Right lung (tissue), 10 donors: ENCODE results near the gene PRAMEF15. TPM values are rescaled to one million over a fixed set of nuclear protein-coding genes. Genes with fewer than 3 reads are reported as not detected.
"Not testable (repeated sequence)": the region's sequence is repeated elsewhere in the genome, so short reads cannot be mapped to it uniquely, and the experiment has no call there.

Experiments
- DNase-seq, 2 donors: peaks; one replicate each; pipeline ENCODE4 v3.0.0-alpha.2; 2013
- long read RNA-seq, 8 donors: transcript quantifications; one replicate each; lab custom pipeline, GENCODE V29; 2026
- polyA plus RNA-seq, 5 donors: library from polyadenylated mRNA; unstranded; fragments of 120-200 nt; gene quantifications; one replicate each; pipeline versions ENCODE4 v1.2.1 to v1.2.3, GENCODE V29; 2013; ENCODE audit warnings: inconsistent platforms in 1 of 5, low replicate concordance in 1 of 5; ENCODE audit not compliant: insufficient read length in 5 of 5, insufficient read depth in 1 of 5

The PRAMEF15 gene
- polyA plus RNA-seq = not detected
- long read RNA-seq, donor 1 = 0 reads
- long read RNA-seq, donor 2 = 0 reads
- long read RNA-seq, donor 3 = 0 reads
- long read RNA-seq, donor 4 = 0 reads
- long read RNA-seq, donor 5 = 0 reads
- long read RNA-seq, donor 6 = 0 reads
- long read RNA-seq, donor 7 = 0 reads
- long read RNA-seq, donor 8 = 0 reads

GRCh38 chr1:13315281-13315680 lies at the start of gene PRAMEF15:
Gene PRAMEF15, plus strand, starts transcription at chr1:13315581. Its CDS starts 2,827 bp downstream, at chr1:13318408.
- not testable (repeated sequence) for DNase-seq

DNA sequence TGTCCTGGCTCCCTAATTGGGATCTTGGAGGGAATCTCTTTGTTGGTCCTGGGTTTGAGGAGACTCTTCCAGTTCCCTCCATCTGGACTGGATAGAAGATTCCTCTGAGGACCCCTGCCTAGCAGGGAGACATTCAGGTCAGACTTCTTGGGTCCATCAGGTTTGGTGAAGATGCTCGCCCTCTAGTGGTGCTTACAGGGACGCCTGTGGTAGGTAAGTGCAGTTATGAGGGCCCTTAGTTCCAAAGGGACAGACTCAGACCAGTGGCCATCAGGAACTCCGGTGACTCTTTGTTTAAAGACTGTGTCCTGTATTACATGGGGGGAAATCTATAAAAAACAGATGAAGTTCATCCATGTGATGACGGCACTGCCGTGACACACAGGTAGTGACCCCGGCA lies 38.4 kb upstream of the PRAMEF15 start:
- DNase-seq = not testable (repeated sequence)

DNA sequence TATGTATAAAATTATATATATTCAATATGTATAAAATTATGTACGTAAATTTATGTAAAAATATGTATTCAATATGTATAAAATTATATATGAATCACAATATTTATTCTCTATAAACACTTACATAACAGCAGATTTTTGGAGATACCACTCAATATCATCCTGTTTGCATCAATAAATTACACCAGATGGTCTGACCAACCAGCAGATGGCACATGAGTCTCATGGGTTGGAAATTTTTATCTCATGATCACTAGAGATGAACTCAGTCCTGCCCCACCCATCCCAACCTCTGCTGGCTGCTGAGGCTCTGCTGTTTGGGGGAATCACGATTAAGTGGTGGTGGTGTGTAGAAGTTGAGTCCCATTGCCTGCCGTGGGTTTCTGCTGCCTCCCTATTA lies 35.8 kb upstream of the PRAMEF15 start:
- DNase-seq = not testable (repeated sequence)

DNA sequence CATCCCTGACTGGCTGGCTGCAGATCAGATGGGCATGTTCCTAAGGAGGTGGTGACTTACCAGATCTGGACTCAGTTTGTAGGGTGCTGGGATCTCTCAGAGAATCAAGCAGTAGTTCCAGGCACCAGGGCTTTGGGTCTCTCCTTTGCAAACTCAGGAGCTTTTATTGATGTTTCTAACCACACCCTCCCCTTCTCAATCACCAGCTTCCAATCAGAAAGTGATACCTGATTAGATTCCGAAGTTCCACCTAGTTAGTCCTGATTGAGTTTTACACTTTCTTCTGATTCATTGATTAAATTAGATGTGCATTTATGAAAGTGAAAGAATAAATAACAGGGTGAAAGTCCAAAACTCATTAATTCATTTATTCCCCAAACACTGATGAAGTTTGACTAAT lies 30.3 kb upstream of the PRAMEF15 start, which contains the start of gene PRAMEF8:
Gene PRAMEF8 (minus strand): TSS at position 101 of the 400 bp plus-strand sequence. CDS start 1,046 bp downstream, outside the sequence.
- DNase-seq = not testable (repeated sequence)

GRCh38 chr1:13289030-13289429 lies 26.4 kb upstream of the PRAMEF15 start:
- not testable (repeated sequence) for DNase-seq

DNA sequence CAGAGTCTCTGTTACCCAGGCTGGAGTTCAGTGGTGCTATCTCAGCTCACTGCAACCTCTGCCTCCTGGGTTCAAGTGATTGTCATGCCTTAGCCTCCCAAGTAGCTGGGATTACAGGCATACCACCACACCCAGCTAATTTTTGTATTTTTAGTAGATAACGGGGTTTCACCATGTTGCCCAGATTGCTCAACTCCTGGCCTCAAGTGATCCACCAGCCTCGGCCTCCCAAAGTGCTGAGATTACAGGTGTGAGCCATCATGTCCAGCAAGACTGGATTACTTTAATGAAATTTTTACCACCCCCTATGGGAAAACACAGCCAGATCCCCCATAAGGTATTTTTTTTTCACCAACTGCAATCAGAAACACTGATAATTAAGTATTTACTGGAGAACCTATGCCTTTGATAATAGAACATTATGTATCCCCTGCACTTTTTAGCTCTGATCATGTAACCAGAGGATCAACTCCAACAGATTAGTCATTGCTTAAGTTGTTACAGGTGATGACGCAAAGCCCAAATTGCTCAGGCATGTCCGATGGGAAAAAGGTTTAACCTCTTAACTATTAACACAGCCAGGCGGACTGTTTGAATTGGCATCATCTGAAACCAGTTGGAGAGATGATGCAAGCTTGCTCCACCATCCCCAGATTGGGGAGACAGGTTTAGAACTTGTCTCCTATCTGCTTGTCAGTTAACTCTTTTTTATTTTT lies 18.0 kb upstream of the PRAMEF15 start:
- DNase-seq = not testable (repeated sequence)

DNA sequence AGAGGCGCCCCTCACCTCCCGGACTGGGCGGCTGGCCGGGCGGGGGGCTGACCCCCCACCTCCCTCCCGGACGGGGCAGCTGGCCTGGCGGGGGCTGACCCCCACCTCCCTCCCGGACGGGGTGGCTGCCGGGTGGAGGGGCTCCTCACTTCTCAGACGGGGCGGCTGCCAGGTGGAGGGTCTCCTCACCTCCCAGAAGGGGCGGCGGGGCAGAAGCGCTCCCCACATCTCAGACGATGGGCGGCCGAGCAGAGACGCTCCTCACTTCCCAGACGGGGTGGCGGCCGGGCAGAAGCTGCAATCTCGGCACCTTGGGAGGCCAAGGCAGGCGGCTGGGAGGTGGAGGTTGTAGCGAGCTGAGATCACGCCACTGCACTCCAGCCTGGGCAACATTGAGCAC lies 16.7 kb upstream of the PRAMEF15 start:
- DNase-seq = not testable (repeated sequence)

- DNase-seq = not testable (repeated sequence)
Measured at GRCh38 chr1:13302197-13302596, 13.2 kb upstream of the PRAMEF15 start.

DNA sequence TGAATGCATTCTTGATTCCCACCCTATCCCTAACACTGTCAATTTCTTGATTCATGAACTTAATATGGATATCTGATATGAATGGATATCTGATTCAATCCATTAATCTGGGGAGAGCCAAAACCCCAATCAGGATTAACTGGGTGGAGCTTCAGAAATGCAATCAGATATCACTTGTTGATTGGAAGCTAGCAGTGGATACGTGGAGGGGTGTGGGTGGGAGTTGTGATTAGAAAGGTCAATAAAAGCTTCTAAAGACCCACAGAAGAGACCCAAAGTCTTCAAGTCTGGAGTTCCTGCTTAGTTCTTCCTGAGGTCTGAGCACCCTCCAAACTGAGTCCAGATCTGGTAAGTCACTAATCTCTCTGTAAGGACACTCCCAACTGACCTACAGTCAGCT lies 12.1 kb upstream of the PRAMEF15 start, which contains the start of gene PRAMEF33:
Gene PRAMEF33 (plus strand): TSS at position 301 of the 400 bp plus-strand sequence. CDS start 2,416 bp downstream, outside the sequence.
- DNase-seq = not testable (repeated sequence)

DNA sequence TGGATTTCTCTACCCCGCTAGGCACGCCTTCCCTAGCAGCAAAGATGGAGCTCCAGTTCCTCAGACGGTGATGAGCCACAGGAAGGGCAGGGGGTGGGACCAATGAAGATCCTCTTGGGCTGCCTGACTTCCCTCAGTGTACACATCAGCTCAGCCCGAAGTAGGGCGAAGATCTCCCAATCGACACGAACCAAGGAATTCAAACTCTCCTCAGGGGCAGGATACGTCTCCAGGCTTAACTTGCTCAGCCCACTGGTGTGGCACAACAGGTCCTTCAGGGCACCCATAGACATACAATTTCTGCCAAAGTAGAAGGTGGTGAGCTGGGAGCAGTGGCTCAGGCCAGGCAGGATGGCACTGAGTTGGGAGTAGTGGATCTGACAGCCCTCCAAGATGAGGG lies 27.1 kb downstream of the PRAMEF15 start:
- not testable (repeated sequence) for DNase-seq

GRCh38 chr1:13347034-13347433 lies 31.7 kb downstream of the PRAMEF15 start, which contains the start of gene PRAMEF14:
Gene PRAMEF14, minus strand, starts transcription at chr1:13347134. Its CDS starts 1,820 bp downstream, at chr1:13345314.
- DNase-seq = not testable (repeated sequence)

DNA sequence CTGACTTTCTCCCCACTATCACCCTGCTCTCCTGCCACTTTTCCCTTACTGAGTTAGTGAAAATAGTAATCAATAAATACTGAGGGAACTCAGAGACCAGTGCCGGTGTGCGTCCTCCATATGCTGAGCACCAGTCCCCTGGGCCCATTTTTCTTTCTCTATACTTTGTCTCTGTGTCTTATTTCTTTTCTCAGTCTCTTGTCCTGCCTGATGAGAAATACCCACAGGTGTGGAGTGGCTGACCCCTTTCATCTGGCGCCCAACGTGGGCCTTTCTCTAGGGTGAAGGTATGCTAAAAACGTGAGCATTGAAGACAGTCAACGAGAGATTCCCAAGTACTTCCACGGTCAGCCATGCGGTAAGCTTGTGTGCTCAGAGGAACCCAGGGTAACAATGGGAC lies 38.1 kb downstream of the PRAMEF15 start:
- not testable (repeated sequence) for DNase-seq

DNA sequence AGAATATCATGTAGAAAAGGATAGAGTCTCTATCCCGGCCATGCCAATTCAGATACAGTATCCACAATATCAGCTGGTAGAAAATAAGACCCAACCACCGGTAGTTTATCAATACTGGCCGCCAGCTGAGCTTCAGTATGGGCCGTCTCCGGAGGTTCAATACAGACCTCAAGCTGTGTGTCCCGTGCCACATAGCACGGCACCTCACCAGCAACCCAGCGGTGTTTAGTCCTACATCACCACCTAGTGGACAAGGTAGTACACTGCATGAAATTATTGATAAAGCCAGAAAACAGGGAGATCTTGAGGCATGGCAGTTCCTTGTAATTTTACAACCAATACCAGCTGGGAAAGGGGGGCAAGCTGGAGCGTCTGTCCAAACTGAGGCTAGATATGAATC lies 39.1 kb downstream of the PRAMEF15 start:
- not testable (repeated sequence) for DNase-seq

DNA sequence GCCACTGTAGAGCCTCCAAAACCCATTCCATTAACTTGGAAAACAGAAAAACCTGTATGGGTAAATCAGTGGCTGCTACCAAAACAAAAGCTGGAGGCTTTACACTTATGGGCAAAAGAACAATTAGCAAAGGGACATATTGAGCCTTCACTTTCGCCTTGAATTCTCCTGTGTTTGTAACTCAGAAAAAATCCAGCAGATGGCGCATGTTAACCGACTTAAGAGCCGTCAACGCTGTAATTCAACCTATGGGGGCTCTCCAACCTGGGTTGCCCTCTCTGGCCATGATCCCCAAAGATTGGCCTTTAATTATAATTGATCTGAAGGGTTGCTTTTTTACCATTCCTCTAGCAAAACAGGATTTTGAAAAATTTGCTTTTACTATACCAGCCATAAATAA lies 41.4 kb downstream of the PRAMEF15 start:
- DNase-seq = peak; percentile 4 to 9

DNA sequence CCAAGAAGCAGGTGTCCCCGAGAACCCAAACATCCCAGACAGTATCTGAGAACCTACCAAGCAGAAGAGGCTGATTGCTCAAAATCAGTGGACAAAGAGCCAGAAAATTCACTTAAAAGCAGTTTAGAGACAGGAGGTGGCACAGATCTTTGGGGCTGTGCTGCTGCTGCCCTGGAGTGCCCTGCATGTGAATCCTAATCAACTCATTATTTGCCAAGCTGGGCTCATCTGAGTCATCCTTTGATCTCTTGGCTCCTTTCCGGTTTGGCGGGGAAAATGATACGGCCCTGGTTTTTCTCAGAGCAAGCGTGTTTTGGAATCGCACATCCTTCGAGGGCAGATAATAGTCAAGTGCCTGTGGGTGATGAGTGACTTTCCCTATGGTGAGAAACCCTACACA lies 47.0 kb downstream of the PRAMEF15 start:
- not testable (repeated sequence) for DNase-seq

GRCh38 chr1:13364928-13365327 lies 49.5 kb downstream of the PRAMEF15 start:
- DNase-seq = not testable (repeated sequence)

DNA sequence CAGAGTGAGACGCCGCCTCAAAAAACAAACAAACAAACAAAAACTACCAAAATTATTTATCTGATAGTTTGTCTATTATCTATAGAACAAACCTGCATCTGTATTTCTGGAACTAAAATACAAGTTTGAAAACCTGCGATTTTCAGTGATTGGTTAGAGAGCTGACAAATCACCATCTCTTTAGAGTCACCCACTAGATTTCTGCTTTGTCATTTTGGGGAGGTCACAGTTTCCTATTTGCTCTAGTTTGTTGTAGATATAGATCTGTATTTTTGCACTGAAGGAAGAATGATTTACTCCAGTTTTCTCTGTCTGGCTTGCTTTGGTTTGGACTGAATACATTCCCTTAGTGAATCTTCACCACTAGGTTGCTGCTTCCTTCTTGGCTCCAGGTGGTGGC lies 51.2 kb downstream of the PRAMEF15 start:
- not testable (repeated sequence) for DNase-seq

GRCh38 chr1:13368544-13368943 lies 53.2 kb downstream of the PRAMEF15 start:
- DNase-seq = not testable (repeated sequence)
